Body of pancreas (tissue), 4 donors: ENCODE measurements around the gene TSPAN3. TPM values are rescaled to one million over a fixed set of nuclear protein-coding genes. Genes with fewer than 3 reads are reported as not detected.

Experiments used
- ATAC-seq: fragments of 150-250 bp; one replicate; pipeline ENCODE4 v1.9.1; 2016
- DNase-seq, 4 donors: peaks; one replicate each; pipeline ENCODE4 v3.0.0-alpha.2; 2019
- H3K27ac ChIP-seq, 4 donors: fragments of 200-600 bp; sonication (generic); 1 replicate in 3 of 4; 2 replicates in 1 of 4; pipeline versions ENCODE4 v1.5.1 to v1.6.1; 2016 to 2019; ENCODE audit warnings: mild to moderate bottlenecking in 1 of 4, mixed read lengths in 1 of 4, moderate library complexity in 1 of 4
- H3K27me3 ChIP-seq, 2 donors: fragments of 200-600 bp; sonication (generic); one replicate each; pipeline ENCODE4 v1.6.0; 2016; ENCODE audit warnings: mild to moderate bottlenecking in 1 of 2
- H3K36me3 ChIP-seq, 2 donors: fragments of 200-600 bp; sonication (generic); replicated peaks in 1 of 2; 2 replicates each; pipeline ENCODE4 v1.5.1; 2016; ENCODE audit warnings: low read depth in 2 of 2; ENCODE audit not compliant: insufficient read depth in 1 of 2
- H3K4me1 ChIP-seq: fragments of 200-600 bp; sonication (generic); one replicate; pipeline ENCODE4 v1.6.0; 2016
- H3K4me3 ChIP-seq, 2 donors: fragments of 200-600 bp; sonication (generic); 1 replicate in 1 of 2; 2 replicates in 1 of 2; pipeline ENCODE4 v1.5.1; 2016 to 2019
- H3K9me3 ChIP-seq, 3 donors: fragments of 200-600 bp; sonication (generic); 1 replicate in 2 of 3; 2 replicates in 1 of 3; pipeline ENCODE4 v1.5.1; 2016
- CTCF ChIP-seq, 7 experiments: fragments of 450-650 bp in 4 of 7; fragments of 200-600 bp in 3 of 7; sonication (generic) in 3 of 7; IDR thresholded peaks; one replicate each; pipeline ENCODE4 v1.5.1; 2016 to 2019; ENCODE audit warnings: antibody characterized with exemption in 7 of 7
- POLR2A ChIP-seq, 3 donors: fragments of 450-650 bp; IDR thresholded peaks; one replicate each; pipeline ENCODE4 v1.6.1; 2016; ENCODE audit warnings: antibody characterized with exemption in 3 of 3, mild to moderate bottlenecking in 2 of 3
- WGBS, 2 donors: methylation state at CpG; one replicate each; pipeline ENCODE4 v1.1.5; 2017; 5-methylcytosine and 5-hydroxymethylcytosine counted together
- intact Hi-C: fragments of 100-400 bp; cut with DNase I; formaldehyde crosslinking; loops from one replicate; pipeline ENCODE4 v1.15.1; 2023
- total RNA-seq, 2 donors: library from RNA; depleted of rRNA; stranded (reverse); fragments of >200 nt; gene quantifications; one replicate each; pipeline ENCODE4 v1.1.0, GENCODE V29; 2016

TSPAN3 gene
- total RNA-seq, 2 donors from 2014 or later, result 99.1 to 118 TPM

GRCh38 chr15:77025083-77025901, 45.6 kb downstream of the TSPAN3 start:
- ATAC-seq, result no peak
- intact Hi-C loops, result loop anchor here (10.0 kb wide), 1 partner anchor 520 kb away; no protein-coding TSS in a partner anchor

GRCh38 chr15:77024273-77025082, 46.4 kb downstream of the TSPAN3 start:
- Histone ChIP-seq H3K9me3 (no peaks in the 10 kb centered on the region), H3K4me3 (no peak overlapping the region), H3K4me1 (peaks cover 16% of the 10 kb centered on the region), H3K36me3 (no peaks in the 10 kb centered on the region), H3K27me3 (no peaks in the 10 kb centered on the region), H3K27ac (no peak overlapping the region)
- WGBS, 2 donors, result 24 to 30% methylated on average over 13 to 17 of the region's 17 CpGs
- no peak for TF ChIP-seq POLR2A (IDR thresholded peaks at IDR 0.05)
- TF ChIP-seq CTCF (IDR thresholded peaks at IDR 0.05), result peak; percentile 79 to 96 (median 88)
- intact Hi-C loops, result loop anchor here (10.0 kb wide), 1 partner anchor 520 kb away; no protein-coding TSS in a partner anchor
- DNase-seq, result peak; percentile 63 to 78 (median 73)
- peak; percentile 64 for ATAC-seq

More at GRCh38 chr15:77025083-77025901, 45.6 kb downstream of the TSPAN3 start:
- peak in 3 of 4 donors; percentile 4 to 9 (median 8) for DNase-seq
- Histone ChIP-seq H3K36me3 (no peaks in the 10 kb centered on the region), H3K4me1 (peaks cover 16% of the 10 kb centered on the region), H3K4me3 (no peak overlapping the region), H3K27ac (no peak overlapping the region), H3K27me3 (no peaks in the 10 kb centered on the region), H3K9me3 (no peaks in the 10 kb centered on the region)
- TF ChIP-seq CTCF (IDR thresholded peaks at IDR 0.05), result no peak
- no peak for TF ChIP-seq POLR2A (IDR thresholded peaks at IDR 0.05)
- WGBS, 2 donors, result 91% methylated on average over 12 to 14 of the region's 15 CpGs

- 44 to 45% methylated on average over 16 to 20 of the region's 20 CpGs for WGBS, 2 donors
- H3K27ac ChIP-seq, result no peak overlapping the region
- ATAC-seq, result no peak
- H3K36me3 ChIP-seq, result no peaks in the 10 kb centered on the region
- H3K4me1 ChIP-seq, result peaks cover 16% of the 10 kb centered on the region
- DNase-seq, result peak in 2 of 4 donors; percentile 8 to 9
- TF ChIP-seq POLR2A (IDR thresholded peaks at IDR 0.05), result no peak
- TF ChIP-seq CTCF (IDR thresholded peaks at IDR 0.05), result no peak
- H3K4me3 ChIP-seq, result no peak overlapping the region
- no peaks in the 10 kb centered on the region for H3K9me3 ChIP-seq
- intact Hi-C loops, result loop anchor here (10.0 kb wide), 1 partner anchor 521 kb away; no protein-coding TSS in a partner anchor
- no peaks in the 10 kb centered on the region for H3K27me3 ChIP-seq
Measured at GRCh38 chr15:77023576-77024272, 47.2 kb downstream of the TSPAN3 start.

- no peak for ATAC-seq
- H3K4me1 ChIP-seq, result peaks cover 9% of the 10 kb centered on the region
- no peak overlapping the region for H3K4me3 ChIP-seq
- no peaks in the 10 kb centered on the region for H3K9me3 ChIP-seq
- WGBS, 2 donors, result 85 to 87% methylated on average over 14 of the region's 14 CpGs
- no peaks in the 10 kb centered on the region for H3K27me3 ChIP-seq
- DNase-seq, result peak in 1 of 4 donors; percentile 7
- H3K27ac ChIP-seq, result no peak overlapping the region
- no peaks in the 10 kb centered on the region for H3K36me3 ChIP-seq
- TF ChIP-seq POLR2A (IDR thresholded peaks at IDR 0.05) (no peak), CTCF (IDR thresholded peaks at IDR 0.05) (no peak)
- intact Hi-C loops, result loop anchor here (10.0 kb wide), 1 partner anchor 522 kb away; no protein-coding TSS in a partner anchor
Measured at GRCh38 chr15:77022646-77023575, 48.0 kb downstream of the TSPAN3 start.
